Loucy (cell line): ENCODE measurements around the gene OSBPL8.
"Not testable (repeated sequence)": the region's sequence is repeated elsewhere in the genome, so short reads cannot be mapped to it uniquely, and the experiment has no call there.

Experiments used
- EZH2phosphoT487 ChIP-seq: fragments of 200-600 bp; IDR thresholded peaks from 2 replicates; pipeline ENCODE4 v1.6.1; 2018; ENCODE audit warnings: antibody characterized with exemption, mild to moderate bottlenecking, moderate library complexity, borderline replicate concordance
- TF ChIP-seq, protein P1 (sequence below): fragments of 200-600 bp; sonication (generic); conservative IDR thresholded peaks from 2 replicates; pipeline ENCODE4 v1.5.1; 2014; ENCODE audit warnings: mild to moderate bottlenecking, antibody characterized with exemption, low read length

DNA sequence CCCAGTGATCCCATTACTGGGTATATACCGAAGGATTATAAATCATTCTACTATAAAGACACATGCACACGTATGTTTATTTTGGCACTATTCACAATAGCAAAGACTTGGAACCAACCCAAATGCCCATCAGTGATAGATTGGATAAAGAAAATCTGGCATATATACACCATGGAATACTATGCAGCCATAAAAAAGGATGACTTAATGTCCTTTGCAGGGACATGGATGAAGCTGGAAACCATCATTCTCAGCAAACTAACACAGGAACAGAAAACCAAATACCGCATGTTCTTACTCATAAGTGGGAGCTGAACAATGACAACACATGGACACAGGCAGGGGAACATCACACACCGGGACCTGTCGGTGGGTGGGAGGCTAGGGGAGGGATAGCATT is 195.4 kb downstream of the OSBPL8 start:
- TF ChIP-seq, protein P1, sequence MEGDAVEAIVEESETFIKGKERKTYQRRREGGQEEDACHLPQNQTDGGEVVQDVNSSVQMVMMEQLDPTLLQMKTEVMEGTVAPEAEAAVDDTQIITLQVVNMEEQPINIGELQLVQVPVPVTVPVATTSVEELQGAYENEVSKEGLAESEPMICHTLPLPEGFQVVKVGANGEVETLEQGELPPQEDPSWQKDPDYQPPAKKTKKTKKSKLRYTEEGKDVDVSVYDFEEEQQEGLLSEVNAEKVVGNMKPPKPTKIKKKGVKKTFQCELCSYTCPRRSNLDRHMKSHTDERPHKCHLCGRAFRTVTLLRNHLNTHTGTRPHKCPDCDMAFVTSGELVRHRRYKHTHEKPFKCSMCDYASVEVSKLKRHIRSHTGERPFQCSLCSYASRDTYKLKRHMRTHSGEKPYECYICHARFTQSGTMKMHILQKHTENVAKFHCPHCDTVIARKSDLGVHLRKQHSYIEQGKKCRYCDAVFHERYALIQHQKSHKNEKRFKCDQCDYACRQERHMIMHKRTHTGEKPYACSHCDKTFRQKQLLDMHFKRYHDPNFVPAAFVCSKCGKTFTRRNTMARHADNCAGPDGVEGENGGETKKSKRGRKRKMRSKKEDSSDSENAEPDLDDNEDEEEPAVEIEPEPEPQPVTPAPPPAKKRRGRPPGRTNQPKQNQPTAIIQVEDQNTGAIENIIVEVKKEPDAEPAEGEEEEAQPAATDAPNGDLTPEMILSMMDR: not testable (repeated sequence)
- TF ChIP-seq EZH2phosphoT487: not testable (repeated sequence)
